Skeletal muscle cell (primary cell): ENCODE results near the gene TUNAR.

Experiments used
- DNase-seq: peaks from one replicate; pipeline ENCODE4 v3.0.0-alpha.2; 2010; ENCODE audit warnings: low read depth
- H3K4me3 ChIP-seq: 2 replicates; pipeline ENCODE4 v1.5.1; 2011; ENCODE audit warnings: low read depth, mild to moderate bottlenecking, control low read depth, low read length, moderate library complexity

The TUNAR gene

DNA sequence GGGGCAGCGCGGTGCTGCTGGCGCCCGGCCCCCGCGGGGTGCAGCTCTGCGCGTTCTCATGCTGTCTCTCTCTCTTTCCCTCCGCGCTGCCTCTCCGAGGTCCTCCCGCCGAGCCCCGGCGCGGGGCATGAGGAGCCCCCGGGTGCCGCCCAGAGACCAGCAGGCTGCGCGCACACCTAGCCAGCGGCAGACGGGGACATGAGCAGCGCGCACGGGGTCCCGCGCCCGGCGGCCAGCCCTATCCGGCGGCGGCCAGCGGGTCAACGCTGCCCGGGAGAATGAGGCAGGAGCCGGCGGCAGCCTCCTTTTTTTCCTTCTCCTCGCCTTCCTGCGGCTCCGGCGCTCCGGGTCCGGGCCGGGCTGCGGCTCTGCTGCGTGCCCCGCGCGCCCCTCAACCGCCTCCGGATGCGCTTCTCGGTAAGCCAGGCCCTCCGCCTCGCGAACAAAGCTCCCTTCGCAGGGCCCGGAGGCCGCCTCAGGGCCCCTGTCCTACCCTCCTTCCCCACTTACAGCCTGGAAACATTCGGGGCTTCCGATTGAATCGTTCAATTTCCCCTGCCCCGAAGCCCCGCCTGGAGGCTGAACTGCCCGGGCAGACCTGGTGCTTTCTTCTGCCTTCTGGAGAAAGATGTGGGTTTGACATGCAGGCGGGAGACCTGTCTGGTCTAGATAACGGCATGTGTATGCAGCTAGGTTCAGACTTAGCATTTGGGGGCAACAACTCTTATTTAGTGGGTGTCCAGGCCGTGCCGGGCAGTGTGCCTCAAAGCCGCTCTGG is at the start of gene TUNAR:
TSS of gene TUNAR (plus strand) at position 72 of the 778 bp plus-strand sequence.
- no peak for DNase-seq
- no peak within 1 kb of the TSS for H3K4me3 ChIP-seq

DNA sequence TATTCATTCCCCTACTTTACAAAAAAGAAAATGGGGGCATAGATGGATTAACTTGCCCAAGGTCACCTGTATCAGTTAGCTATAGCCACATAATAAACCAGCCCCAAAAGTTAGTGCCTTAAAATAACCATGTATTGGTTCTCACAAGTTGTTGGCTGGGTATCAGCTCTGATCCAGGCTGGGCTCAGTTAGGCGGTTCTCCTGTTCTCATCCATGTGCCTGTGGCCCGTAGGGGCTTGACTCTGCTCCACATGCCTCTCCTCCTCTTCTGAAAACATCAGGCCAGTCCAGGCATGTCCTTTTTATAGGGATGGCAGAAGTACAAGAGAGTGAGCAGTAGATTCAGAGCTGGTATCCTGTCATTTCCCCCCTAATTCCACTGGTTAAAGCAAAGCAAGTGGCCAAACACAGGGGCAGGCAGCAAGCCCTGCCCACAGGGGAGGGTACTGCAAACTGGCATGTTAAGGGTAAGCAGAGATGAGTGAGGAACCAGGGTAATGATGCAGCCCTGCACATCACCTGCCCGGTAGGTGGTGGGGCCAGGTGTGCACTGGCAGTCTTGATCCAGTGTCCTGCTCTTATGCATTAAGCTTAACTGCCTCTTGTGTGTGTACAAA is 47.9 kb upstream of the TUNAR start:
- DNase-seq: no peak

DNA sequence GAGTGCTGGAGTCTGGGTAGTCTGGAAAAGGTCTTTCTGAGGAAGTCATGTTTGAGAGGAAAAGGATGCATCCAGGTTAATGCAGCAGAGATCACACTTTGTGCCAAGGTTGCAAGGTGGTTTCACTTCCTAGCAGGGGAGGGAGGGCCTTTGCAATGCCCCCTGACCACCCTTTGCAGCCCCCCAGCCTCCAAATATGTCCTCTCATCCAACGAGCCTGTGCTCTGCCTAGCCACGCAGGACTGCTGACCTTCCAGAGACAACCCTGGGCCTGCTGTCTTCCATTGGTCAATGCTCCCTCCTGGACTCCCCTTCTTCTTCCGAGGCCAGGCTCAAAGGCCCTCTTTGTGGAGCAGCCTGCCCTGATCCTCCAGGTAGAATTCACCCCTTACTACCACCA is 47.3 kb upstream of the TUNAR start:
- no peak for DNase-seq
- no peak overlapping the region for H3K4me3 ChIP-seq

More for the DNA sequence above, 47.9 kb upstream of the TUNAR start:
- H3K4me3 ChIP-seq: no peak overlapping the region

DNA sequence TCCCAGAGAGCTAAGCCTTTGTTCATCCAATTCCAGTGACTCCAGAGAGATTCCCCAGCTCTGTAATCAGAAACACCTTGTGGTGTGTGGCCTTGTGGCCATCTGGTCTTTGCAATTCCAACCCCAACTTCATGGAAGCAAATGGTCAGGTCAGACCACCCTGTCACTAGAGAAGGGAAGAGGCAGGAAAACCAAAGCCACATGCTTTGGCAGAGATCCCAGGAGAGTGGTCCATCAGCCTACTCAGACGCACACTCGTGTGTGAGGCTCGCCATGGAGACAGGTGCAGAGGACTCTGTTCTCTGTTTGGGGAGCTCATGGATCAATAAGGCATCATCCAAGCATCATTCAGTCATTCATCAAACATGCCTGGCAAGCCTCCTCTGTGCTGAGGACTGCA is 46.2 kb upstream of the TUNAR start:
- no peak overlapping the region for H3K4me3 ChIP-seq
- no peak for DNase-seq

DNA sequence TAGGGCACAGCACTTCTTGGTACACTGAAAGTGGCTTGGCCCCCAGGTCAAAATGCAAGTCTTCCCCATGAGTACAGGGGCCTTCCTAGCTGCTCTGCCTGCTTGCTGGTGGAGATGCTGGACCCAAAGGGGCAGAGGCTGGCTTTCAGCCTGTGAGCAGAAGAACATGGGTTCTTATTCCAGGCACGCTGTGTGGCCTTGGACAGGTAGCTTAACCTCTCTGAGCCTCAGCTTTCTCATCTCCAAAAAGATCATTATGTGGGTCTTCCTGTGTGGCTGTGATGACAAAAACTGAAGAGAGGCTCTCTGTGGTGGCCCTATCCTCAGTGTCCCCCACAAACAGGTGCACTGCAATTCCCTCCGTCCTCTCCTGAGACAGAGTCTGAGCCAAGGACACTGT is 45.6 kb upstream of the TUNAR start:
- H3K4me3 ChIP-seq: no peak overlapping the region
- no peak for DNase-seq

DNA sequence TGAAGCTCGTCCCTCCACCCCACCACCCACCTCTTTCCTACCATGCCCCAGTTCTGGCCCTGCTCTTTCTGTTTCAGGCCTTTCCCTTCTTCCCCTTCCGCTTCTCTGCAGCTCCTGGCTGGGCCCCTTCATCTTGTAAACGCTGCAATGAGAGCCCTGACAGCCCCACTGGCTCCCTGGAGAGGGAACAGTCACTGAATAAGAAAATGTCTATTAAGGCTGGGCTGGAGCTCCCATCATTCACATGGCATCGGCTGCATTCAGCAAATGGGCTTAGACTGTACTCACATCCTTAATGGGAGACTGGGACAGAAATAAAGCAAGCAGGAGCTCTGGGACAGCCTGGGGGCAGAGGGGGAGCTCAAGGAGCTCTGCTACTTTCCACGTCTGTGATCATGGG is 45.2 kb upstream of the TUNAR start:
- no peak for DNase-seq
- H3K4me3 ChIP-seq: no peak overlapping the region

DNA sequence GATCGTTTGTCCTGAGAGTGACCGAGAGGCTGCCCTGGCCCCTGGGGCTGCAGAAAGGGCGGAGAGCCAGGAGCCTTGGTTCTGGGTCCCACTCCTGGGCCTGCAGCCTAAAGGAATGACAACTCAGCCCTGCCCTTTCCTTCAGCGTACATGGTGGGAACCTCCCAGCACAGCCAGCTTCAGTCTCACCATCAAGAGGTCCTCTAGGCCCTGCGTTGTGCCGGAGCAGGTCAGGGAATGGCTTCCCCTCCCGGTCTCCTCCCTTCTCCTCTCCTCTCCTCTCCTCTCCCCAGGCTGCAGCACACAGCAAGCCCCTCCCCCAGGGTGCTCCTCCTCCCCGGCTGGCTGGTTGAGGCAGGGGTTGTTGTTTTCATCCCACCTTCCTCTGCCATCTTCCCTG is 44.6 kb upstream of the TUNAR start:
- DNase-seq: no peak
- H3K4me3 ChIP-seq: no peak overlapping the region

DNA sequence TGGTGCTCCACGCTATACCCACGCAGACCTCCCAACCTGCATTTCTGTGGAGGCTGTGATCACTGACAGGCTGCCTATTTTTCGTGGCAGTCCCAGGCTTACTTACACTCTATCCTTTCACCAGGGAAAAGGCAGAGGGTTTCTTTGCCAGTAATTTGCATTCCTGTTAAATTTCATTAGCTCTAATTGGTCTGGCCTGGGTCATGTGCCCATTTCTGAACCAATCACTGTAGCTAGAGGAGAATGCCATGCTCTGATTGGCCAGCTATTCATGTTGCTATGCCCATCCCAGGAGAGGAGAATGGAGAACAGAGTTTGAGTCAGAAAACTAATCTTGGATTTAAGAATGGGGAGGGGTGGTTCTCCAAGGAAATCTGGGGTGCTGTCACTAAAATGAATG is 43.2 kb upstream of the TUNAR start:
- no peak for DNase-seq
- H3K4me3 ChIP-seq: no peak overlapping the region

DNA sequence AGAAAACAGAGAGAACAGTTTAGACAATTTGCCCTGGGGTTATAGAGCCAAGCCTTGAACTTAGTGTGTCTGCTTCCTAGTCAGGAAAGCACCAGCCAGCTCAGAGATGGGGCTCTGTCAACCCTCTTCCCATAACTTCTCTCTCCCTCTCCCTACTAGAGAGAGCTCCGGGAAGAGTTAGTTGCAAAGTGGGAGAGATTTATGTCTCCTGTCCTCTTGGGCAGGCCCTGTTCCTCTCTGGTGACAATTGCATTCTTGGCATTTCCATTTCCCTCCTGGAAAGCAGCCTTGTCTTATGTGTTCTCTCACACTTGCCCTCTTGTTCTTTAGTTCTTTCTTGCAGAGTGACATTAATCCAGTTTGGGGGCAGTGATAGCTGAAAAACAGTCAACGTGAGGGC is 42.1 kb upstream of the TUNAR start:
- DNase-seq: no peak
- H3K4me3 ChIP-seq: no peak overlapping the region

DNA sequence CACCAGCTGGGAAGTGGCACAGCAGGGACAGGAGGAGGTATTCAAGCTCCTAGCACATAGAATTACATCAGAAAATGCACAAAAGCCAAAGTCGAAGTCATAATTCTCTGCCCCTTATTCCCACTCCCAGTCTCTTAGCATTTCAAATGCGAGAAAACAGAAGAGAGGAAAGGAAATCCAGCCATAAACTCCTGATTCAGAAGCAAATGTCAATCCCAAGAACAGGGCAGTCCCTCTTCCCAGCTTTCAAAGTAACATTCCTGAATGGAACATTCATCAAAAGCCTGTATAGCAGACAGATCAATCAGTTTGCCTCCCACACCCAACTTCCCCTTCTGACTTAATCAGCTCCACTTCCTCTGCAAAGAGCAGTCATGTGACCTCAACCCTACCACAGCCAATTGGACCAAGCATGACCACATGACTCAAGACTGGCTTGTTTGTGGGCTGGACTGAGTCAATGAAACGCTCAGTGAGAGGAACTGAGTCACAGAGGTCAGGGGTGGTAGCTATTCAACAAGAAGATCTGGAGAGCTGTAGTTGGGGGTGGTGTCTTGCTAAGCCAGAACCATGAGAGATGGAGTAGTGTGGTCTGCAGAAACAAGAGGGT is 41.4 kb upstream of the TUNAR start:
- H3K4me3 ChIP-seq: no peak overlapping the region
- no peak for DNase-seq

DNA sequence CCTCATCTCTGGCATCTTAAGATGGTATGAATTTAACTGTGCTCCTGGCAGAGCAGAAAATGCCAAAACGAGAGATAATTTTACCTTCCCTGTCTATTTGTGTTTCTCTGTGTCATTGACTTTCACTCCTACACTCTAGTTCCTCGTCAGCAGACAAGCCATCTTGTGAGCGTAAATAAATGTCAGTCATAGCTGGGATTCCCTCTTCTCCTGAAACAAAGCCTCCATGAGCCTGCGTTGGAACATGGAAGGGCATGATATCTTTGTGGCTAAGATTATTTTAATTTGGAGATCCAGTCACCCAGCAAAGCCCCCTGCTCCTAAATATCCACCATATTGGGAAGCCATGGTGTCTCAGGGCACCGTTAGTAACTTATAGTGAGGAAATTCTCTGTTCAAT is 37.8 kb upstream of the TUNAR start:
- no peak overlapping the region for H3K4me3 ChIP-seq
- no peak for DNase-seq

DNA sequence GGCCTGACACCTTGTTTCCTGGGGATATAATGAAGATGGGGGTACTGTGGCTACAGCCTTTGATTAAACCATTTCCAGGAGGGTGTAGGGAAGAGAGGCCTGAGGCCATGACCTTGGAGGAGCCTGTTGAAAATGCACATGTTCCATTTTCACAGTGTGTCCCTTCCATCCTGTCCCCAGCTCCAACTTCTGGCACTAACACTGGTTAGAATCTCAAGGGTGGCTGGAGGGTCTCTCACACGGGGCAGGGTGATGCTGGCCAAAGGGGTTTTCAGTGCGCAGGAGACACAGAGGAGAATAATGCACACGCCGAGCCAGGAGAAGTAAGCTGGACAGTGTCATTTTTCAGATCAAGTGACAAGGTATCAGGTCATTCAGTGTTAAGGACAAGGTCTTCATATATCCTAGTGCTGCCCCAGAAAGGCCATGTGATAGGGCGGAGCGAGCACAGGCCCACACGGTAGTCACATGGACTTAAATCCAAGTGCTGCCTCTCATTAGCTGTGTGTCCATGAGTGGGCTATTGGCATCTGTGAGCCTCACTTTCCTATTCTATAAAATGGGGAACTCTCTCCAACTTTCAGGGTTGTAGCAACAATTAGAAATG is 36.4 kb upstream of the TUNAR start:
- H3K4me3 ChIP-seq: no peak overlapping the region
- DNase-seq: no peak

DNA sequence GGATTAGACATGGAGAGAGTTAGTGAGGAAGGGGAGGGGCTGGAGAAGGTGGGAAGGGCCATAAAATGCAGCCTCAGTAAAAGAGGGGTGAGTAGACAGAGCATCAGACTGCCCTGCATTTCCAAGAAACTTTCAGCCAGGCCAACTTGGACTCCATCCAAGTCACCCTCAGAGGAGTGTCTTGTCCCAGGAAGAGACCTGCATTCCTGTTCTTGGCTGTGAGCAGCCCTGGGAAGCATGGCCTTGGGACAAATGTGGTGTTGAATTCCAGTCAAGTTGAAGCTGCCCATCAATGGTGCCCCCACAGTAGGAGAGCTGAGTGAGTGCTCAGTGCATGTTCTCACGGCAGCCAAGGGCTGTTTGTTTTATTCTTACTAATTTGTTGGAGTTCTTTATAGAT is 35.0 kb upstream of the TUNAR start:
- no peak overlapping the region for H3K4me3 ChIP-seq
- DNase-seq: no peak

DNA sequence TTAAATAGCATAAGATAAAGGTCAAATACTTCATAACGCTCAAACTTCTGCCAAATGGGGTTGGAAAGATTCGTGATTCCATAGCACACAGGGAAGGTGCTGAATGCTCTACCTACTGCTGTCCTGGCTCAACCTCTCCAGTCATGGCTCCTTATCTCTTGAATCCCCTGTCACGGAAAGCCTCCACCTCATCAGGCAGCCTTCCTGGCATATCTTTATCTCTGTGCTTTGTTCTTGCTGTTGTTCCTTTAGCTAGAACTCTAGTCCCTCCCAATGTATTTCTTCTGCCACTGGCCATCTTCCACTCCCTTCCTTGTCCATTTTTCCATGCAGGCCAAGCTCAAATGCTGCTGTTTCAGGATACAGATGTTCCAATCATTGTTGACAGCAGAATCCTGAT is 26.9 kb upstream of the TUNAR start:
- no peak overlapping the region for H3K4me3 ChIP-seq
- no peak for DNase-seq

DNA sequence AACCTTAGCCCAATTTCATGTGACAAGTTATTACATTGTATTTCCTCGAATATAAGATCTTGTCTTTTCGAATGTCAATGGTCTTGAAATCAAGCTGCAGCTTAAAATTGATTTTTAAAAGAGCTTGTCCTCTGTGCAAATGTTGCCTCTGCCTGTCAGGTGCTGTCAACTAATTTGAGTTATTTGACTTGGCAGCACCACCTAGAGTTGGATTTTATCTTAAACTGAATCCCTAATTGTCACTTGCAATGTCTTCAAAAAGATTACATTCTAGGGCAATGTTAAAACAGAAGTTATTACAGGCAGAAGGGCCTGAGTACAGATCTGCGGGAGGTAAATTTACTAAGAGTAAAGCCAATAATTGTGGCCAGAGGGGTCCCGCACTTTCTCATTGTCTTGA is 26.2 kb upstream of the TUNAR start:
- no peak for DNase-seq
- no peak overlapping the region for H3K4me3 ChIP-seq

DNA sequence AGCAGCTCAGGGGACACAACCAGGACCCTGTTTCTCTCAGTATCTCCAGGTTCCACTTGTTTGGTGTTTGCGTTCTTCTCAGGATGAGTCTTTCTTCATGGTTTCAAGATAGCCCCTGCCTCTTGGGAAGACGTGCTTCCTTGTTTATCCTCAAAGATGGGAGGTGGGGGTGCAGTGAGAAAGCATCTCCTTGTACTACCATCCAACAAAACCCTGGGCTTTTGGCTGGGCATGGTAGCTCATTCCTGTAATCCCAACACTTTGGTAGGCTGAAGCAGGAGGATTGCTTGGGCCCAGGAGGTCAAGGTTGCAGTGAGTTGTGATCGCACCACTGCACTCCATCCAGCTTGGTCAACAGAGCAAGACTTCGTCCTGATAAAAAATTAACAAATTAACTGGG is 21.0 kb upstream of the TUNAR start:
- no peak overlapping the region for H3K4me3 ChIP-seq
- DNase-seq: no peak

DNA sequence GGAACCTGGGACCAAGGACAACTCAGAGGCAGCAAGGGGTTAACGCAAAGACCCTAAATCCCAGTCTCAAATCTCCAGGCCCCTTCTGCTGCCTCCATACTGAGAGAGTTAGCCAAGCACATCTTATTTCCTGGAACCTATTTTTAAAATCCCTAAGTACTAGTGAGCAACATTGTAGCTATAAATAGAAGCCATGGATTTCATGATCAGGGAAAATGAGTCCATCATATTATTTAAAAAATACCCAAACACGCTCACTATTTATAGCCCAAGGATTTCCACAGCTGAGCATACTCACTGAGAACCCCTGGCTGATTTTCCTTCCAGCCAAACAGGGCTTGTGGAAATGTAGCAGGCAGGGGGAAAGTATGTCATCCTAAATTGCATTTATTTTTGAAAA is 19.4 kb upstream of the TUNAR start:
- no peak for DNase-seq
- no peak overlapping the region for H3K4me3 ChIP-seq

DNA sequence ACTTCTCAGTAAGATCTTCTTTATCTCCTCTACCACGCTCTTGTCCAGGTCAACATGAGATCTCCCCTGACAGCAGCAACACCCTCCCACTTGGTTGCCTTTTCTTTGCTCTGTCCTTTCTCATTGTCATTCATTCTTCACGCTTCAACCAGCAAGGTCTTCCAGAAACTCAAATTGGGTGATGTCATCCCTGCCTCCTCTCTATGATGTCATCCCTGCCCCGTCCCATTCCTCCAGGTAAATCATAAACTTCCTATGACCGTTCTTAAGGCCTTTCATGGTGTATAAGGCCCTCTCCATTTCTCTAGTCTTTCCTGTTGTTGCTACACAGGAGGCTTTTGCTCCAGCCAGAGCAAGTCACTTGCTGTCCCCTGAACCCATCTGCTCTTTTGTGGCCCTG is 17.7 kb upstream of the TUNAR start:
- no peak overlapping the region for H3K4me3 ChIP-seq
- DNase-seq: no peak

DNA sequence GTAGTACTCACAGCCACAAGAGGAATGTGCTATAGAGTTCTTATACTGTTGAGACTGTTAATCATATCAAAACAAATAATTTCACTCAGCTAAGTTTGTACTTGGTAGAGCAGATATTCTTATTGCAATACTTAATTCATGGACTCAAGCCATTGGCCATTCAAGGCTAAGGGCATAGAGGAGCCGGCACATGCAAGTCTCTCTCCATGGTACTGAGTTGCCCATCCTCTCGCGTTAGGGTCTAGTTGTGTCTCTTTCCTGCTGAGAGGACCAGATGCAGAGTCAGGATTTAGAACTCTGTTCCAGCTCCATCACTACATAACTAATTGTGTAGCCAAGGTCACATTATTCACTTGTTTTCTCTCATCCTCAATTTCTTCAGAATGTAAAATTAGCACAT is 14.4 kb upstream of the TUNAR start:
- H3K4me3 ChIP-seq: no peak overlapping the region
- DNase-seq: no peak

DNA sequence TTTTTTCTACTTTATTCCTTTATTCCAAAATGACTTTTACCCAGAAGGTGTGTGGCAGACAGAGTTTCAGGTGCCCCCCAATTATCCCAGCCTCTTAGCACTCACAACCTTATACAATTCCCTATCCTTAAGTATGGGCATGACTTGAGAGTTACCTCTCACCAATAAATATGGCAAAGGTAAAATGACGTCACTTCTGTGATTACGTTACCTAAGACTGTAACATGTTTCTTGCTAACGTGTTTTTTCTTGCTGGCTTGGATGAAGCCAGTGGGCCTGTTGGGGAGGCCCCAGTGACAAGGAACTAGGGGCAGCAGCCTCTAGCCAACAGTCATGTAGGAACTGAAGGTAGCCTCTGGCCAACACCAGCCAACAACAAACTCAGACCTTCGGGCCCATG is 13.3 kb upstream of the TUNAR start:
- no peak for DNase-seq
- no peak overlapping the region for H3K4me3 ChIP-seq

DNA sequence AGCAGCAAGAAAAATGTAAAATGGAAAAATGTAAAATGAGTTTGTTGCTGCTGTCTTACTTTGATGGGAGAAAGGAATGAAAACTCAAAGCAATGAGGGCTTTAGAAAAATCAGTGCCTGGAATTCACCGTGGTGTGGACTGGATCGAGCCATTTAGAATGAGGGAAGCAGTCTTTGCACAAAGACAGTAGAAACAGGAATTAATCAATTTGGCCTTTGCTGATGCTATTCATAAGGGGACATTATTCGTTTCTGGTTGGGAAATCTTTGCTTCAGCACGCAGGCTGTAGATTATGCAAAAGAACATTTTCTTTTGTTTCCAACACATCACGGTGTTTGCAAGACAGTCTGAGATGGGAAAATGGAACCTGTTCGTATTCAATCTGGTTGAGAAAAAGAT is 6.9 kb upstream of the TUNAR start:
- no peak for DNase-seq
- H3K4me3 ChIP-seq: no peak overlapping the region
